GM18499 (cell line): ENCODE results near the gene BTRC.

Source experiments
- ATAC-seq: cut with Tn5 transposase; IDR thresholded peaks from one replicate; pipeline ENCODE4 v1.9.1; 2021; ENCODE audit warnings: moderate number of reproducible peaks; ENCODE audit not compliant: insufficient read depth, unreplicated experiment

Gene BTRC

DNA sequence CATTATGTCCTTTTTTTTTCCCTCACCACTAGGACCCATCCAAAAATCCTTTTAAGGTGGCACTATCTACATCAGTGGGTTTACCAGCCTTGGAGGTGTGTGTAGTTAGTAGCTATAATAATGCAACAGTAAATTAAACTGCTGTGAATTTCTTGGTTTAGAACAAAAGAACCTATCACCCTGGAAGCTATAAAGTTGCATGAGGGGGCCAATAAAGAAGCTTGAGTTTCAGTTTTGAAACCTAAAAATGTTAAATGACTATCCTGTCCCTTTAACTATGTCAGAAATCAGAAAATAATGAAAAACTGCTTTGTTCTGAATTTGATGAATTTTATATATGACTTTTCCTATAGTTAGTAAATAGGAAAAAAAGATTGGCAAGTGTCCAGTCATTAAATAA lies 153.9 kb downstream of the BTRC start:
- ATAC-seq = no peak

DNA sequence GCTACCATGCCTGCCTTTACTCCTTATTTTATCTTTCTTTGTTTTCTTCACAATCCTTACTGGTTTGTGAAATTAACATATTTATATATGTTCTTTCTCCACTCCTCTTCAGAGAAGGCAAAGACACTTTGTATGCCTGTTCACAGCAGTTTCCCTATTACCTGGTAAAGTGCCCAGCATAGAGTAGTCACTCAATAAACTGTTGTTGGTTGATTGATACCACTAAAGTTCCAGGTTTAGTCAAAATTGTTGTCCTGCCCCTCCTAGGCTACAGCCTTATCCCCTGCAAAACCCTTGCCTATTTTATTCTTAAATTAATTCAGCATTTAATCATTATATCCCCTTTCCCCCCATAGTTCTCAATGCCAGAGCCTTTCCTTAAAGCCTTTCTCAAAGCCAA lies 158.0 kb downstream of the BTRC start:
- no peak for ATAC-seq

DNA sequence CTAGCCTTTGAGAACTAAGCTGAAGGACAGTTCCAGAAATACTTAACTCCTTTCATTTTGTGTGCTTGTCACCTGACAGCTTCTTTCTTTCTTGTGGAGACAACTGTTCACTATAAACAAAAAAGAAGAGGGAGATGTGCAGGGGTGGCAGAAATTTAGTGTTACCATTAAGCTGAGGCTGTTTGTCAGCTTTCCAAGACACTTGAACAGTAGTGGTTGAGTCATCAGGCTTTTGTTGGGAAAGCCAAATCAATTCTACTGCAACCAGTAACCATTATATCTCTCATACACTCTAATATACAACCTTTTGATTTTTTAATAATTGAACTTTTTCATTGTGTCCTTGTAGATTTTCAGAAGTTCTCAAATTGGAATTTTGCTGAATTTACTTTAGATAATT lies 158.8 kb downstream of the BTRC start:
- no peak for ATAC-seq

DNA sequence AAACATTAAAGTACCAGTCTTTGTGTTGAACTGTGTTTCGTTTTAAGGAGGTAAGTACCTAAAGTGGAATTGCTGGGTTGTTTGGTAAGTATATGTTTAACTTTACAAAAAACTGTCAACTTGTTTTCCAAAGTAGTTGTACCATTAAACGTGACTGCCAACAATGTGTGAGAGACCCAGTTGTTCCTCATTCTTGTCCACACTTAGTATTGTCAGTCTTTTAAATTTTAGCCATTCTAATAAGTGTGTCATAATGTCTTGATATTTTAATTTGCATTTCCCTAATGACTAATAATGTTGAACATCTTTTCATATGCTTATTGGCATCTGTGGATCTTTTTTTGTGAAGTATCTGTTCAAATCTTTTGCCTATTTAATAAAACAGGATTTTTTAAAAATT lies 159.8 kb downstream of the BTRC start:
- no peak for ATAC-seq

DNA sequence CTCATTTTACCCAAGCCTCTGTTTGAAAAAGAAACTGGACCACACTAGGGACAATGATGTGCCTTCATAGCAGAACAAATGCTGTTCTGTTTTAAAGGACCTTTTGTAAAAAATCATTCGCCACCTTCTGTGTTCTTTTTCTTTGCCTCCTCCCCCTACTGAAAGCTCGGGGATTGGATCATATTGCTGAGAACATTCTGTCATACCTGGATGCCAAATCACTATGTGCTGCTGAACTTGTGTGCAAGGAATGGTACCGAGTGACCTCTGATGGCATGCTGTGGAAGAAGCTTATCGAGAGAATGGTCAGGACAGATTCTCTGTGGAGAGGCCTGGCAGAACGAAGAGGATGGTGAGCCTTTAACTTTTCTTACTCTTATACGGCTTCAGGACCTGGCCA lies 171.9 kb downstream of the BTRC start:
- ATAC-seq = no peak

DNA sequence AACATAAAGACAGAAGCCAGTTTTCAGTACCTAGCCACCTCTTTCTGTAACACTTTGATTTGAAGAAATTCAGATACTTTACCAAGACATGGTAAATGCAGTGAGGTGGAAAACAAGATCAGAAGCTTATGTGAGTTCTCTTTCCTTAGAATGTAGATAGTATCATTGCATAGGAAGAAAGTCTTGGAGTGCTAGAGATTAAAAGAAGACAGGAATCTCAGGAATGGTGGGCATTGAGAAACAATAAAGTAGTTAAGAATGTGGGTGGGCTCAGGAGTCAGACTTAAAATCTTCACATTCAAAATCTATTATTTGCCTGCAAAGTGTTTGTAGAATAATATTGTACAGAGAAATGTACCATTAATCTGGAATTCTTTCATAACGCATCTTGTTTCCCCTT lies 175.2 kb downstream of the BTRC start:
- ATAC-seq = no peak

DNA sequence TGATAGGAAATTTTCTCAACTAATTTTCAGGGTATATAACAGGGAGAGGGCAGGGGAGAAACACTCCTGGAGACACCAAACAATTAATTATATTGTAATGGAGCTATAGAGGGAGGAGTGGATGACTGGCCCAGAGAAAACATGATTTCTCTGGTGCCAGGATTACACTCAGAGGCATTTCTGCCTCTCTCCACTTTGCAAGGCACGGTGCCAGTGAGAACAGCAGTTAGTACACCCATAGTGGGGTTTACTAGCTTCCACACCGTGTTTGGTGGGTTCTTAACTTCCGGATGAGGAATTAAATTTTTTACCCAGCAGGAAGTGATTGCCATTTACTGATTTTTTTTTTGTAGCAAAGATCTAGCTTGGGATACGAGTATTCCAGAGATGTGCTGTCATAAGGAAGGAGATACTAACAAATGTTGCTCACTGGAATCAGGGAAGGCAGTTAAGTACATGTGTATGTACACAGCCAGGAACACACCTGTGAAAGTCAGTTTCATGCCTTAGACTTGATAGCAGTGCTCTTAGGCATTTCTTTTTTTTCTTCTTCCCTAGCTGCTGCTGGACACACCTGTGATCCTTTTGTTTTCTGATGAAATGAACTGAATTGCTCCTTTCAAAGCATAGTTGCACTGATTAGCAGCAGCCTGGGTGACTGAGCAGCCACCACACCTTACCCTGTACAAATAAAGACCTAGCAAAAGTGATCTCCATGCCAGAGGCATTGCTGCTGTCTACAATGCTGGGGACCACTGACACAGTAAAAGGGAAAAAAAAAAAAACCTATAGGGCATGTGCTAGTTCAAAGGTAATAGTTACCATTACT lies 176.0 kb downstream of the BTRC start:
- ATAC-seq = no peak

DNA sequence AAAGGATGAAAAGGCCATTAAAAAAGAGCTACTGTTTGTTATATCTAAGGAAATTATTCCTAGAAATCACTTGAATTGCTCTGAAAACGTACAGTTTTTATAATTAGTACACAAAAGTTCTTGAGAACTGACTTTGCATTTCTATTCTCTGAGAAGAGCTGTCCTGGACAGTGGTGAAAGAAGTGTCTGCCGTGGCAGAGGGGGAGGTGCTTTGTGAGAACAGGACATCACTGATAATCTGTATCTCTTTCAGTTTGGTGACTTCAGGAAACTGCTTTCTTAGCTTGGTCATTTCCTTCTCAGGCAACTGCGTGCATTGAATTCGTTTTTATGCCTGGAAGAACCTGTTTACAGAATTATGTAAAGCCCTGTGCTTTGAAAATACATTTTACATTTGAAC lies 182.0 kb downstream of the BTRC start:
- ATAC-seq = no peak

DNA sequence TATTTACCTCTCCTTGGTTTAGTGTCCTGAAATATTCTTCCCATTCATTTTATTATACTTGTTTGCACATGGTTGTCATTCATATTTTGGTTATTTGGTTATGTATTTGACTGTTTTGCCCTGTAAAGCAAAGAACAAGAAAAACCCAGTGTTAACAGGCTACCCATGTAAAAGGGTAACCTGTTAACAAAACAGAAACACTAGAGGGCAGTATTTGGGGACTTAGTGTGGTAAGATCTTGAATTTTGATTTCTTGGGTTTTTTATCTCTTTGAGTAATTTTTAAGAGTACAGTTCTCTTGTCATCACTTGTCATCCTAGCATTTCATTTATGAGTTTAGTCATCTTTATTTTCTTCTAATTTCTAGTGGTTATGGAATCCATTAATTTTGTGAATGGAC lies 182.8 kb downstream of the BTRC start:
- ATAC-seq = no peak

DNA sequence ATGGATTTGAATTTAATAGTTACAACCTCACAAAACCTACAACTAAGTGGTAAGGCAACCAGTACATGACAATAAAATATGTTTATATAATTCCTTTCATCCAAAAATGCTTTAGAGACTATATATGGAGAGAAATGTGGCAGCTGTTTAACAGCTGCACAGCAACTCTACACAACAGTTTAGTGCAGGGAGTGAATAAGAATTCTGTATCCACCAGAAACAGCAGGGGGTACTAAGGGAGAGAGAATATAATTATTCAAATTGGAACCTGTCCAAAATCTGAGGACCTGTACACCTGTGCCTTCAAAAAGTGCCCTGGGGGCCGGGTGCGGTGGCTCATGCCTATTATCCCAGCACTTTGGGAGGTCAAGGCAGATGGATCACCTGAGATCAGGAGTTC lies 184.5 kb downstream of the BTRC start:
- ATAC-seq = no peak

DNA sequence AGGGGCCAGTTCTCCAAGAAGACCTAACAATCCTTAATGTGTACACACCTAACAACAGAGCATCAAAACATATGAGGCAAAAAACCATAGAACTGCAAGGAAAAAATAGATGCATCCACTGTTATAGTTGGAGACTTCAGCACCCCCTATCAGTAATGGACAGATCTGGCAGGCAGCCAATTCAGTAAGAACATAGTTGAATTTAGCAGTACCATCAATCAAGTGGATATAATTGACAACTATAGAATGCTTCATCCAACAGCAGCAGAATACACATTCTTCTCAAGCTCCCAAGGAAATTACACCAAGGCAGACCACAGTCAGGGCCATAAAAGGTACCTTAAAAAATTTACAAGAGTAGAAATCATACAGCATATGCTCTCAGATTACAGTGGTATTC lies 191.9 kb downstream of the BTRC start:
- ATAC-seq = no peak

DNA sequence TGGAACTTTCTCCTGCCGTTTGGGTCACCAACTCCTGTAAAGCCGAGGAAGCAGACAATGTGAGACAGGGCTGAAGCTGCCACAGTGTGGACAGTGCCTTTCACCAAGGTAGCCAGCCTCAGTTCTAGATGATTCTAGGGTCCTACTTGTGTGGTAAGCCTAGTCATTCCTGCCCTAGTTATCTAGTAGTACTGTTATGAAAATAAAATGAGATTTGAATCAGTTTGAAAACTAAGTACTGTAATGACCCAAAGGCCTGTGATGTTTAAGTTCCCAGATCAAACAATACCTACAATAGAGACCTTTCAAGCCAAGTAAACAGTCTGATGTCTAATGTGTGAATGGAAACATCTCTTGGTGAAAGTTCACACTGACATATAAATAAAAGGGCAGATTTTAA lies 197.0 kb downstream of the BTRC start:
- ATAC-seq = no peak

DNA sequence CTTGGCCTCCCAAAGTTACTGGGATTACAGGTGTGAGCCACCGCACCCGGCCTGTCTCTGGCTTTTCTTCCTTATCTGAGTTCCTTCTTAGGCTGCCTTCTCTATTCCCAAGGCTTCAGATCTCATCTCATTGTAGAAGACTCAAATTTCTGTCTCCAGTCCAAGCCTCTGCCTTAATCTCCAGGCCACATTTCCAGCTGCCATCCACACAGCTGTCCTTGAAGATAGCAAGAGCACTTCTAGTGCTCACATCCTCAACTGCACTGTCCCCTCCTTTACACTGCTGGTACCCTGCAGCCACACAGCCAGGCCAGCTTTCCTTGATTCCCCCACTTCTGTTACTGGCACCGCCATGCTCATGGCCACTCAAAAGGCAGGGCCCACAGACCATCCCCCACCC lies 198.5 kb downstream of the BTRC start:
- ATAC-seq = no peak

DNA sequence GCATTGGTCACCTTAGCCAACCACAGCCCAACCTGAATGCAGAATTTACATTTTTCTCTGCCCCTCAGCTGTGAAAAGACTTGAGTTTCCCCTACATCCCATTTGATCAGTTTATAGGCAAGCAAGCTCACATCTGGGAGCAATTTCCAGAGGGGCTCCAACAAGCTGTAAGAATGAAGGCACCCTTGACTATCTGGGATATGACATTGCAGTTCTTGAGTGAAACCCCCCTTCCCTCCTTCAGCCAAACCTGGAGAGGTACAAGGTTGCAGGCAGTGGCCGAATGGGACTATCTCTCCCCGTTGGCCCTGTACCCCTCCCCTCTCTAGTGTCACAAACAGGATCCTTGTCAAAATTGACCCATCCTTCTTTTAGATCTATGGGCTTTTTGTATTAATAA lies 203.6 kb downstream of the BTRC start:
- no peak for ATAC-seq

DNA sequence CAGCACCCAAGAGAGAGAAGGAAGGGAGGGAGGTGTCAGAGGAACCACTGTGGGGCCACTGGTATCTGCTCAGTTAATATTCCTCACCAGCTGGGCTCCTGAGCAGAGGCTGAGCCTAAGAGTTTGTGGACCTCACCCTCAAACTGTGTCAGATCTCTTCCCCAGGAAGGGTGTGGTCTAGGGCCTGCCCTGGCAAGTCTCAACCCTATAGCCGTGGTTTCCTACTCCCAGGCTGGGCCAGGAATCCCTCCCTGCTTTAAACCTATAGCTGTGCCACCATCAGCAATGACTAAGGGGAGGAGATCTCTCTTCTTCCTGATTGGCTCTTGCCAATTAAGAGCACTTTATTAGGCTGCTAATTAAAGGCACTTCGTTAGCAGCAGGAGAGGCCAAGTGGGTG lies 204.2 kb downstream of the BTRC start:
- ATAC-seq = no peak

DNA sequence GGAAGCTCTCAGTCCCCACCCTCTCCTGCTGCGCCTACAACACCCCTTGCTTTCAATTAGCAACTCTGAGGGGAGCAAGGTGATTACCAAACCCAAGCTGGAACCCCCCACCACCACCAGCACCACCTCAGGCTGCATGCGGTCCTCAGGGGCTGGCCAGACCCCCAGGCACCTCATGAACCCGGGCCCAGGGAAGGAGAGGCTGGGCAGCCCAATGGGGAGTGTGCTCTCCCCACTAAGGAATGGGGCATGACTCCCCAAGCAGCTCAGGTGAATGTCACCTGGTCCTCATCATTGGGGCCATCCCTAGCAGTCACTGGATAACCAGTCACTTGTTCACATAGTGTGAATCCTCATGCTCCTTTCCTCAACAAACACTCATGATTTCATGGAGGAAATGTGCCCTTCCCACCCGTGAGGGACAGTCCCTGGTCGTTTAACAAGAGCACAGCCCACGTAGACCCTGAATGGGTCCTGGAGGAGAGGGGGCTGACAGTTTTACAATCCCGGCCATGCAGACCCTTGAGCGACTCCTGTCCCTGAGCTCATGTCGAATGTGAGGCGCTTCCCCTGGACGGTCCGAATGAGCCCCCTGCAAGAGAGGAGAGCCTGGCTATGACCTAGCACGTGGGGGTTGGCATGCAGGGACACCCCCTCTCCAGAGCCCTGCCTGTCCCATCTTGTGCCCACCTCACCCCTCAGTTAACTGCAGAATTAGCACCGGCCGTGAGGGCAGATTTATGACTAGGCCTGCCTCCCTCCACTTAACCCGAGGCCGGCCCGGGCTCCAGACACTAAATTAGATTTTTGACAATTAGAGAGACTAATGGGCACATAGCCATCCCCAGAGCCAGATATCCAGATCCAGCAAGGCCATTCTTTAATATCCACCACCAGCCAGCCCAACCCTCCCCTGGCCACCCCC lies 205.0 kb downstream of the BTRC start:
- ATAC-seq = no peak

DNA sequence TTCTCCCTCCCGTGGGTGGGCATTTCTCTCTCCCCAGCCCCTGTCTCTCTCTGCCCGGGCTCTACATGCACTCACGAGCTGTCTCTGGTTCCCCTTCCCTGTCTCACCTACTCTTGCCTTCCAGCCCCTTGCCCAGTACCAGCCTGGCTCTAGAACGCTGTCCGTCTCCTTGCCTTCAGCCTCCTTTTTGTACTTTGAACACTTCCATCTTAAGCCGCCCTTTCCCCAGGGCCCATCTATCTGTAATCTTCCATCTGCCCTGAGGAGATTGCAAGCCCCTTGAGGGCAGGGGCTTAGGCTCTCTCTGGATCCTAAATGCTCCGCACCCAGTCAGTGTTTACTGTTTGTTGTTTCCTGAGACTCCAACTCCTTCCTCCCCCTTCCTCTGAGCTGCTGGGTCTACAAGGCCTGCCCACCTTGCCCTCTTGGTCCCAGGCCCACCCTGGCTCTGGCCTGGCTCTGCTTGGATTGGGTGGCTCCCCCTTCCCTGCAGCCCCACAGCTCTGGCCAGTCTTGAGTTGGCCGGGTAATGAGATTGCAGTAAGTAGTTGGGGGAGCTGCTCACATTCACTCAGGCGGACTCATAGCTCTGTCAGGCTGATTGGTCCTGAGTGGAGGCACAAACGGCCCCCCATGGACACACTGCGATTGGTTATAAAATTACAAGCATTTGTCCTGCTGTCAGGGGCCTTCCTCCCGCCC lies 205.8 kb downstream of the BTRC start:
- no peak for ATAC-seq

DNA sequence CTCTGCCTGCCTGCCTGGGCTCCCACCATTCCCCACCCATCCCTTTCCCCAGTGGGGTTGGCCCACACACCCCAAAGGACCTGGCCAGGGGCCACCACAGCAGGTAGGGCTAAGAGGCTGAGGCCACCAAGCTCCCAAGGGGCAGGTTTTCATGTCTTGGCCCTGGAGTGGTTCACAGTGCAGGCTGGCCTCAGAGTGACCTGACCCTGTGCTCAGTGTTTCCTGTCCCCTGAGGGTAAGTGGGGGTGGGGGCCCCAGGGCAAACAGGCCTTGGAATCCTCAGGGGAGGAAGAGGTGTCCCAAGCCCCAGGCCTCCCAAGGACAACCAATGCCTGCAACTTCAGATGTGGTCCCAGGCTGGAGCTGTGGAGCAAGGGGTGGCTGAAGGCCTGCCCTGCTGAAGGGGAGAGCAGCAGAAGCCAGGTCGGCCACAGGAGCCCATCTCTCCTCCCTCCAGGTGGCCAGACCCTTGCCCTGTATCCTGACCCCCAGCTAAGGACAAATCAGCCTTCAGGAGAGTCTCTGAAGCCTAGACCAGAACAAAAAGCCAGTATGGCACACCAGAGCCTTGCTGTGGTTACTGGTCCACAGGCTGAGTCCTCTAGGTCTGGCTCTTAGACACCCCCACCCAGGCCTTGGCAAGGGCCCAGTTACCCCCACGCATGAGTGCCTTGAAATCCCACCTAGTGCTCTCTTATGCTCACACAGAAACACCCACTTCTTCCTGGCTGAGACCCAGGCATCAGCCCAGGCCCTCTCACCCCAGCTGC lies 206.5 kb downstream of the BTRC start:
- ATAC-seq = no peak

DNA sequence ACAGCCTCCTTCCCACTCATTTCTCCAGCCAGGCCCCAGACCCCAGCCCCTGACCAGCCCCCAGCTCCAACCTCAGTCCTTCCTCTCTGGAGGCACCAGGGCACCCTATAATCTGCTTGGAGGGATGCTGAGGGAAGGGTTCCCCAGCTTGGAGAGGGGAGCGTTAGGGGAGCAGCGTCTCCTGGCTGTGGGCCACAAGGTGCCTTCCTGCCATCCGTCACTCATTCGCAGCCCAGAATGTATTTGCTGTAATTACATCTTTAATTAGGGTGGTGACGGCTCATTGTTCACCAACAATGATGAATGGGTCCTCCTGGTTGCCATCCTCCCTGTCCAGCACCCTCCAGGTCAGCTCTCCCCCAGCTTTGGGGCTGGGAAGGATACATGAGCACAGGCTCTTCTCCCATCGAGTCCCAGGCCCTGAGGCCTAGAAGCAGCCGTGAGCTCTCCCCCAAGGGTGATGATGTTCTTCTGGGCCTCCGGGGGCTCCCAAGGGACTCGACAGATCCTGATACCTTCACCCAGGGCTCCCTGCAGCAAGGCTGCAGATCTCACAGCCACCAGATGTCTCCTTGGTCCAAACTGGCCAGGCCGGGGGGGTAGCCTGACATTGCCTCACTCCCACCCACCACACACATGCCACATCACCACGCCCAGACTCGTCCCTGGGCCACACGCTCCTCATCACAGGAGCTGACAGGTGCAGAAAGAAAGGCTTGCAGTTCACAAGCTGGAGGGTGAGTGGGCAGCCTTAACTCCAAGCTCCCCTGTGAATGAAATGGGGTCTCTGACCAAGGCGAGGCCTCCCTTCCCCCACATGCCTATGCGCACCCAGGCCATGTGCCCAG lies 207.3 kb downstream of the BTRC start:
- ATAC-seq = no peak
